Epithelial cell of proximal tubule (primary cell): Measurements from ENCODE around the gene OPTC. TPM values are rescaled to one million over a fixed set of nuclear protein-coding genes. Genes with fewer than 3 reads are reported as not detected.

Experiments
- DNase-seq: peaks from one replicate; pipeline ENCODE4 v3.0.0-alpha.2; 2011; ENCODE audit warnings: low read depth
- H3K4me3 ChIP-seq: 2 replicates; pipeline ENCODE4 v1.5.1; 2011; ENCODE audit warnings: low read depth, mild to moderate bottlenecking, low read length
- CTCF ChIP-seq: conservative IDR thresholded peaks from 2 replicates; pipeline ENCODE4 v1.5.1; 2012; ENCODE audit warnings: low read depth, mild to moderate bottlenecking, low read length
- total RNA-seq: library from RNA; depleted of rRNA; stranded (reverse); fragments of >200 nt; gene quantifications from 2 replicates; pipeline ENCODE4 v1.2.3, GENCODE V29; 2015

Gene OPTC
- total RNA-seq, 1 donor from 2014 or later: not detected

GRCh38 chr1:203539831-203540546 lies 46.0 kb downstream of the OPTC start:
- H3K4me3 ChIP-seq: no peak overlapping the region
- no peak for DNase-seq
- TF ChIP-seq CTCF: no peak

DNA sequence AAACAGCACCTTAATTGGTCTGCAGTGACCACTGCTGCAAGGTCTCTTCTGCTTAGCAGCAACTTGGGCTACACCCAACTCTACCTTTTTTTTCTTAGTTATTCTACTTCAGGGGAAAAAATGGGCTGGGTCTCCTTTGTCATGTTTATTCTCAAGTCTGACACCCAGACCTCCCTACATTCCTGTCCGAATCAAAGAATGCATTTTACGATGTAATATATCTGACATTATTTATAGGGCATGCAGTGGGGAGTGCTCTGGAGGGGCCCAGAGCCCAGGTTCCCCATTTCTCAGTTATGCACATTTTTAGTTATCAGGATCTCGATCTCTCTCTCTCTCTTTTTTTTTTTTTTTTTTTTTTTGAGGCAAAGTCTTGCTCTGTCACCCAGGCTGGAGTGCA lies 50.5 kb downstream of the OPTC start:
- no peak overlapping the region for H3K4me3 ChIP-seq
- no peak for TF ChIP-seq CTCF
- DNase-seq: no peak

DNA sequence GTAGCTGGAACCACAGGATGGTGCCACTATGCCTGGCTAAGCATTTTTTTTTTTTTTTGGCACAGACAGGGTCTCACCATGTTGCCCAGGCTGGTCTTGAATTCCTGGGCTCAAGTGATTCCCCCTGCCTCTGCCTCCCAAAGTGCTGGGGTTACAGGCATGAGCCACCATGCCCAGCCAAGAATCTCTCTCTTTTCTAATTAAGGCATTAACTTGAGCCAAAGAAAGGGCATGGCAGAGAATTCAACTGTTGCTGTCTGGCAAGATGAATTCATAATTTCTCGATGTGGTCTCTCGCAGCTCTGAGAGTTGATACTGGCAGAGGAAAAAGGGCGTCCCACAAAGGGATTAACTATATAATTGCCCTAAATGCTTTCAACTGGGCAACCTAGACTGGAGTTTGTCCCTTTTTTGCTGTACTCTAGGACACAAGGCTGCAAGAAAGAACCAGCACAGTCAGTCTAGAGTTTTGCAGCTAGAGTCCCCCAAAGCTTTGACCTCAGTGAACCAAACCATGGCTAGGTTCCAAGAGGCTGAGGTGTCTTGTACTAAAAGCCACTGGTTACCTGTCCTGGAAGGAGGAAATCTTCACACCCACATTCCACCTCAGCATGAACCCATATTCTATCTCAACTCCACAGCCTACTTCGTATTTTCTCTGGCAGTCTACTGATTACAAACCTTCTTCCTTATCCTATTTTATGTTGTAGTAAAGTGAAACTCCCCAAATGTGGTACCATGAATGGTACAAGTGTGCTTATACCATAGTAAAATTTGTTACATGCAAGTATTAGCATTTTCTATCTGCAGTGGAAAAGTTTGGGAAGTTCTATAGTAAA lies 51.2 kb downstream of the OPTC start:
- no peak for TF ChIP-seq CTCF
- H3K4me3 ChIP-seq: no peak overlapping the region
- DNase-seq: no peak

DNA sequence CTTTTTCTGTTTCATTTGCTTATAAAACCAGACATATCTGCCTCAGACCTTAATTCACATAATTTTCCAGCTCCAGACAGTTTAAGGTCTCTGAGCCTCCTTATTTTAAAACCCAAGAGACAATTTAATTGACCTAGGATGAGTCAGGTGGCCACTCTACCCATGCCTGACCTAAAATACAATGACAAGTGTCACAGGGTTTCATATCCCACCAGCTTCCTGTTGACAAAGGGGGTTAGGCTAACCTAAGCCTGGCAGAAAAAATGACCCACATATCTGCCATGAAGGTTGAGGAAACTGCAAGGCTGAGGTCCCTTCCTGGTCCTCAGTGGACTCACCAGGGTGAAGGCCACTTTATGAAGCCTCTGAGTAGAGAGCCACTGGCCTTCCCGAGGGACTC lies 52.3 kb downstream of the OPTC start:
- TF ChIP-seq CTCF: no peak
- H3K4me3 ChIP-seq: no peak overlapping the region
- no peak for DNase-seq

GRCh38 chr1:203547147-203547546 lies 53.2 kb downstream of the OPTC start:
- DNase-seq: no peak
- no peak for TF ChIP-seq CTCF
- no peak overlapping the region for H3K4me3 ChIP-seq

DNA sequence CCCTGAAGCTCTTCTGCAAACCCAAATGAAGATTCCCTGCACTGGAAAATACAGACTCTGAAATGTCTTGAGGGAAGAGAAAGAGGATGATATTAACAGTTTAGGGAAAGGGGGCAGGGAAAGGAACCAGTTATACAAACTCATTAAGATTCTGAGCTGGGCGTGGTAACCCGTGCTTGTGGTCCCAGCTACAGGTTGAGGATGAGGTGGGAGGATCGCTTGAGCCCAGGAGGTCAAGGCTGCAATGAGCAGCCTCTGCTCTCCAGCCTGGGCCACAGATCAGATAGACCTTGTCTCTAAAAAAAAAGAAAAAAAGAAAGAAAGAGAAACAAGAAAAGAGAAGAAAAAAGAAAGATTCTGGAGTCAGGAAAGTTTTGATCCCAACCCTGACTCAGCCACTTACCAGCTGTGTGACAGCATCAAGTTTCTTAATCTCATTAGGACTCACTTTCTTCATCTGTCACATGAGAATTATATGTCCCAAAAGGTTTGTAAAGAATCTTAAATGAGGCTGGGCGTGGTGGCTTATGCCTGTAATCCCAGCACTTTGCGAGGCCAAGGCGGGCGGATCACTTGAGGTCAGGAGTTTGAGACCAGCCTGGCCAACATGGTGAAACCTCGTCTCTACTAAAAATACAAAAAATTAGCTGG lies 53.9 kb downstream of the OPTC start:
- DNase-seq: no peak
- TF ChIP-seq CTCF: no peak
- H3K4me3 ChIP-seq: no peak overlapping the region
